ENCODE results near the gene HLTF.
"Not testable (repeated sequence)": the region's sequence is repeated elsewhere in the genome, so short reads cannot be mapped to it uniquely, and the experiment has no call there.

The HLTF gene, protein sequence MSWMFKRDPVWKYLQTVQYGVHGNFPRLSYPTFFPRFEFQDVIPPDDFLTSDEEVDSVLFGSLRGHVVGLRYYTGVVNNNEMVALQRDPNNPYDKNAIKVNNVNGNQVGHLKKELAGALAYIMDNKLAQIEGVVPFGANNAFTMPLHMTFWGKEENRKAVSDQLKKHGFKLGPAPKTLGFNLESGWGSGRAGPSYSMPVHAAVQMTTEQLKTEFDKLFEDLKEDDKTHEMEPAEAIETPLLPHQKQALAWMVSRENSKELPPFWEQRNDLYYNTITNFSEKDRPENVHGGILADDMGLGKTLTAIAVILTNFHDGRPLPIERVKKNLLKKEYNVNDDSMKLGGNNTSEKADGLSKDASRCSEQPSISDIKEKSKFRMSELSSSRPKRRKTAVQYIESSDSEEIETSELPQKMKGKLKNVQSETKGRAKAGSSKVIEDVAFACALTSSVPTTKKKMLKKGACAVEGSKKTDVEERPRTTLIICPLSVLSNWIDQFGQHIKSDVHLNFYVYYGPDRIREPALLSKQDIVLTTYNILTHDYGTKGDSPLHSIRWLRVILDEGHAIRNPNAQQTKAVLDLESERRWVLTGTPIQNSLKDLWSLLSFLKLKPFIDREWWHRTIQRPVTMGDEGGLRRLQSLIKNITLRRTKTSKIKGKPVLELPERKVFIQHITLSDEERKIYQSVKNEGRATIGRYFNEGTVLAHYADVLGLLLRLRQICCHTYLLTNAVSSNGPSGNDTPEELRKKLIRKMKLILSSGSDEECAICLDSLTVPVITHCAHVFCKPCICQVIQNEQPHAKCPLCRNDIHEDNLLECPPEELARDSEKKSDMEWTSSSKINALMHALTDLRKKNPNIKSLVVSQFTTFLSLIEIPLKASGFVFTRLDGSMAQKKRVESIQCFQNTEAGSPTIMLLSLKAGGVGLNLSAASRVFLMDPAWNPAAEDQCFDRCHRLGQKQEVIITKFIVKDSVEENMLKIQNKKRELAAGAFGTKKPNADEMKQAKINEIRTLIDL

DNA sequence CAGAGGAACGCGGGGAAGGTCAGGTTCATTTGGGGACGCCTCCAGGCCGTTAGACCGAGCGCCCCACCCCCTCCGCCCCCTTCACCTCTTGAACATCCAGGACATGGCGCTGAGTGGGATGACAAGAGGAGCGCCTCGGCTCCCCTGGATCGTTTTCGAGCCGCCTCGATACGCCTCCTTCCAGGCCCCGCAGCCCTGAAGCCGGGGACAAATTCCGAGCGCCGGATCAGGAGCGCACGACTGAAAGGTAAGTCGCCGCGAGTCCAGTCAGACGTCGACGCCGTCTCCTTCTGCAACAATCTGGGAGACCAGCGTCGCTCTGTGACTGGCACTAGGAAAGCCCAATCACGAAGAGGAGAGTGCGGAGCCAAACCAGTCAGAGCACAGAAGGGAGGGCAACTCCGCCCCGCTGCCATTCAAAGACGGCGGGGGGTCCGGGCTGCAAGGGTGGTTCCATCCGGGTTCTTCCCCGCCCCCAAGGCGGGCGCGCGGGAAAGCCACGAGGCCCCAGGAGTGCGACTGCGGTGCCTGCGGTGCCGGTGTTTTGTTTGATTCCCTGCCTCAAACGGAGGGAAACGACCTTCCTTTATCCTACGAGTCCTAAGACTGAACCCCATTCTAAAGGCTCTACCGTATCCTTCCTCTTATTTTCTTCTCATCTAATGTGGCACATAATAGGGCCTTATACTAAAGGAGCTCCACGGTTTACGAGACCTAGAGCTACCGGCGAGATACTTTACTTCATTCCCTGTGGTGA lies at the start of gene HLTF:
Gene HLTF, minus strand, starts transcription at position 302 of the 757 bp plus-strand sequence. Its CDS starts 197 bp downstream, at position 105.
- peak; percentile 85 to 86 for DNase-seq (ENCODE audit: low read depth in 2 of 2)

DNA sequence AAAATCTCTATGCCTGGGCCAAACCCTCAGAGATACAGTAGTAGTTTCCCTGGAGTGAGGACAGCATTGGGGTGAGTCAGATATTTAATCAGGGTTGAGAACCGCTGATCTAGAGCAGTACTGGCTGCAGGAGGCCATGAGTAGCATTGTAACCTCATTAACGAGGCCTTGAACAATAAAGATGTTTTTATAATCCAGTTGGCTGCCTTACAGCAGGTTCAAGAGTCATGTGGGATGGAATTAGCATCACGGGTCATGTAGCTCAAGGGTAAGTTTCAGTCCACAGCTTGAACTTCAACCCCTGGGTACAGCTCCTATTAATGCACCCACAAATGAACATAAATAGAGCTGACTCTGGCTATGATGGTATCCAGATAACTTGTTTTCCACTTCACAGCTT lies 48.2 kb upstream of the HLTF start:
- DNase-seq (ENCODE audit: low read depth in 2 of 2) = no peak

DNA sequence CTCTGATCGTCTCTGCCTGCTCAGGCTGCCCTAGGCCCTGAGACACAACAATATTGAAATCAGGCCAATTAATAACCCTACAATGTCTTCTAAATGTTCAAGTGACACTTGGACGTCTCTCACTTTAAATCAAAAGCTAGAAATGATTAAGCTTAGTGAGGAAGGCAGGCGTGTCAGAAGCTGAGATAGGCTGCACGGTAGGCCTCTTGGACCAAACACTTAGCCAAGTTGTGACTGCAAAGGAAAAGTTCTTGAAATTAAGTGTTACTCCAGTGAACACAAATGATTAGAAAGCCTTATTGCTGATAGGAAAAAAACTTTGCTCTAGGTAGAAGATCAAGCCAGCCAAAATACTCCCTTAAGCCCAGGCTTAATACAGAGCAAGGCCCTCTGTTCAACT lies 45.3 kb upstream of the HLTF start:
- DNase-seq (ENCODE audit: low read depth in 2 of 2) = no peak

DNA sequence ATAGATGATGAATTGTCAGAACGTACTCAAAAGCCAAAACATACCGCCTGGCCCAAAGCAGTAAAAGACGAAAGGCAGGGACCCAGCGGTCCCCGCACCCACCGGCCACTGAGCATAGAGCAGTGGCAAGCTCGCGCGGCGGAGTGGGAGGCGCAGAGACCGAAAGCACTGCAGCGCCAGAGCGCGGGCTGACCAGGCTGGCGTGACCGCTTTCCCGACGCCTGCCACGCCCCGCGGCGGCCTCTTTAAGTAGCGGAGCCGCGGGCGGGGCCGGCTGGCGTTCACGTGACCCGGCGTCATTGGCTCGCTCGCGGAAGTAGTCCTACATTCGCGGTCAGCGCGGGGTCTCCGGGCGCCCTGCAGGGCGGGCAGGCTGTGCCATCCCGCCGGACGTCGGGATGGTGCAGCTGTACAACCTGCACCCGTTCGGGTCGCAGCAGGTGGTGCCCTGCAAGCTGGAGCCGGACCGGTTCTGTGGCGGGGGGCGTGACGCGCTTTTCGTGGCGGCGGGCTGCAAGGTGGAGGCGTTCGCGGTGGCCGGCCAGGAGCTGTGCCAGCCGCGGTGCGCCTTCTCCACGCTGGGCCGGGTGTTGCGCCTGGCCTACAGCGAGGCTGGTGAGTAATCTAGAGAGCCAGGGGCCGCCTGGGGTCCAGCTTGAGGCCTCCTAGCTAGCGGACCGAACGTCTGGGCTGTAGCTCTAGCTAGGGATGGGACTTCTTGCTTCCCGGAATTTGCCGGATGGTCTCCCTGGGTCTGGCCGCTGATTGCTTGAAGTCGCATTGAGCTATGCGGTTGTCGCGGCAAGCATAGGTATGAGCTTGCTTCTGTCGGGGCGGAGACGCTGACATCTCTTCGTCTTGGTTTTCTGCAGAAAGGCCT lies 43.2 kb upstream of the HLTF start, which contains the start of gene HPS3:
Gene HPS3, plus strand, starts transcription at position 313 of the 880 bp plus-strand sequence. Its CDS starts 86 bp downstream, at position 399.
- peak; percentile 50 to 72 for DNase-seq (ENCODE audit: low read depth in 2 of 2)

DNA sequence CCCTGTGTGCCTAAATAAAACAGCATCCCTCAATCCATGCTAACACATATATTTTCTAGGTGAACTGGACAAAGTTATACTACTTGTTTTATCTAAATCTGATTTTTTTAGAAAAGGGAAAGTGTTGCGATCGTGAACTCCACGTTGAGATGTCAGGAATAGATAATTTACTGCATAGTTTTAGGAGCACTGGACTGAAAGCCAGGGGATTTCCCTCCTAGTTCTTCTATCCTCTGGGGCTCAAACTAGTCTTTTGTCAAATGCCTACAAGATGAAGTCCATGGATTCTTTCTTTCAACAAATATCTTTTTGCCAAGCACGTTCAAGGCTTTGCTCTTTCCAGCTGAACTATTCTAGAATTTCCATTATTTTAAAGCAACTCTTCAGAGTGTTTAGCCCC lies 42.5 kb upstream of the HLTF start:
- DNase-seq (ENCODE audit: low read depth in 2 of 2) = no peak

DNA sequence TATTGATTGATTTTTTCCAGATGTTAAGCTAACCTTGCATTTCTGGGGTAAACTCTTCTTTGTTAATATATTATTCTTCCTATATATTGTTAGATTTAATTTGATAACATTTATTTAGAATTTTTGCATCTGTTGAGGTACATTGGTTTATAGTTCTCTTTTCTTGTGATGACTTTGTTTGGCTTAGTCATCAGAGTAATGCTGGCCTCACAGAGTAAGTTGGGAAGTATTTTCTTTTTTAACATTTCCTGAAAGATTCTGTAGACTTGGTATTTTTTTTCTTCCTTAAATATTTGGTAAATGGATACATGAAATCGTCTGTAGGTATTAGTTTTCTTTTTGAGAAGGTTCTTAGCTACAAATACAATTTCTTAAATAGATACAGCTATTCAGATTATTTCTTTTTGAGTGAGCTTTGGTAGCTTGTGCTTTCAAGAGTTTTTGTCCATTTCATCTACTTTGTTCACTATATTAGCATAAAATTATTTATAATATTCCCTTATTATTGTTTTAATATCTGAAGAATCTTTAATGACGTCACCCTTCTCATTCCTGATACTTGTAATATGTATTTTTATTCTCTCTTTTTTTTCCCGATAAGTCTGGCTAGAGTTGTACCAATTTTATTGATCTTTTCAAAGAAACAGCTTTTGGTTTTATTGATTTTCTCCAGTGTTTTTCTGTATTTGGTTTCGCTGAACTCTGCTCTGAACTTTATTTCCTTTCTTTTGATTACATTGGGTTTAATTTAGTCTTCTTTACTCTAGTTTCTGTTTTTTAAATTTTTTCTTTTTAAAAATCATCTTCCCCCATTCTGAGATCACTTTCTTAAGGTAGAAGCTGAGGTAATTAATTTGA lies 36.6 kb upstream of the HLTF start:
- no peak for DNase-seq (ENCODE audit: low read depth in 2 of 2)

DNA sequence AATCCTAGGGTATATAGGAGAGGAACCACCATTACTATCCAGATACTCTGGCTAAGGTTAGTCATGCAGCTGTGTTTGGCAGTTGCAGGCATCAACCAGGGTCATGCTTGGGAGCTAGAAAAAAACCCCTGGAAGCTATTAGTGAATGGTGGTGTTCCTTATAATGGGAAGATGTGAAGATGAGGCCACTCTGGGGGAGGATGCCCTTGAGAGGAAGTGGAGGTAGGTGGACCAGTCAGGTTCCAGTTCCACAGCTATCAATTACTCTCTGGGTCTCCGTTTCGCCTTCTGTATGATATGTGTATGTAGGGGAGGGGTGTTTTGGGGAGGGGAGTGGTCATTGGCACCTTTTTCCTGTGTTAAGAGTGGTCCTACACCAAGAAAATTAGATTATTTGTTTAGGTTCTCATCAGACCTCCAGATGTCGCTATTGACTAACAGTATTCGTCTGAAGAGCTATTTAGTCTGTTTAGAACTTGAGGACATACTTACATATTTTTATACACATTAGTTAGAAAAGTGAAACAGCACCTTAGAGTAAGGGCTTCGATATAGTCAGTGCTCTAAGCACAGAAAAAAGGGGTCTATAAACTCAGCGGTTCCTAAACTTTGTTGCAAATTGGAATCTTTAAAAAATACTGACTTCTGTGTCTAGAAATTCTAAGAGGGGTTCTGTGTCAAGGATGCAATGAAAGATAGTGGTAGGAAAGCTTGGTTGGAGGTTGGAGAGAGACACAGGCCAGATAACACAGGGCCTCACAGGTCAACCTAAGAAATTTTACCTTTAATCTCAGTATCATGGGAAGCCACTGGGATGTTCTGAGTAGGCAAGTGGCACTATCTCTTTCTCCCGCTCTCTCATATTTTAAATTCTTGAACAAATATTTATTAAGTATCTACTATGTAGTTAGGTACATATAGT lies 34.0 kb upstream of the HLTF start:
- peak in 1 of 2 donors; percentile 9 for DNase-seq (ENCODE audit: low read depth in 2 of 2)

DNA sequence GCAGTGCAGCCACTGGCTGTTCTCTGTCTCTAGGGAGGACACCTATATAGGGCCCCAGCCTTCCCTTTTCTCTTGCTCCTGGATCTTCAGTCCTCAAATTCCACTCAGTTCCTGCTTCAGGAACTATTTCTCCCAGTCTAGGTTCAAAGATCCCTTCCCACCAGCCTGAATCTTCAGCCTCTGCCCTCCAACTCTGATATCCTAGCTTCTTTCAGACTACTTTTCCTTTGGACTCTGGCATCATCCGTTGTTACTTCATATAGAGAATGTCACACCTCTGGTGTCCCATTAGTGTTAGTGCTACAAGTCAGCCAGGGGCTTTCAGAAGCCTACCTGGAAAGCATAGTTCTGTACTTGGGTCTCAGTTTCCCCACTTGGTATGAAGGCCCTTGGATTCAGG lies 33.1 kb upstream of the HLTF start:
- no peak for DNase-seq (ENCODE audit: low read depth in 2 of 2)

DNA sequence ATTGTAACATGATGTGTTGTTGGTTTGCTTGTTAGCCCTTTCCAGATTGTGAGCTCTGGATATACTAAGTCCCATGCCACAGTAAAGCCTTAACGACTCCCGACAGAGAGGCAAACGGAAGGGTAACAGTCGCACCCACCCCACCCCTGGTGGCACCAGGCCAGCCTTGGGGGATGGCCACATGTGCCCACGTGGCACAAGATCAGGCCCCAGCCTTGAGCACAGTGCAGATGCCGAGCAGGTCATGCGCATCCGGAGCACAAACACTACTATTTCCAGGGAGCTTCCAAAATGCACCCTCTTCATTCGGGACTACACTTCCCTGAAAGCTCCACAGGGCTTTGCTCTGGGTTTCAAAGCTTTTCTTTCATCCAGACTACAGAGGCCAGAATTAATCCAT lies 32.4 kb upstream of the HLTF start:
- DNase-seq (ENCODE audit: low read depth in 2 of 2) = no peak

DNA sequence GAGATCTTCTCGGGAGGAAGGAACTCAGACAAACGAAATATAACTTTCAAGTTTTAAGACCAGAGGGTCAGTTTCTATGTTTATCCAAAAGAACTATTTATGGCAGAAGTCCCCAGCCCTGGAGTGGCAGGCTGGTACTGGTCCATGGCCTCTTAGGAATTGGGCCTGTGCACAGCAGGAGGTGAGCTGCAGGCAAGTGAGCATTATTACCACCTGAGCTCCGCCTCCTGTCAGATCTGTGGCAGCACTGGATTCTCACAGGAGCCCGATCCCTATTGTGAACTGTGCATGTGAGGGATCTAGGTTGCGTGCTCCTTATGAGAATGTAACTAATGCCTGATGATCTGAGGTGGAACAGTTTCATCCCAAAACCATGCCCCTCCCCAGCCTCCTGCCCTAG lies 28.8 kb upstream of the HLTF start:
- no peak for DNase-seq (ENCODE audit: low read depth in 2 of 2)

DNA sequence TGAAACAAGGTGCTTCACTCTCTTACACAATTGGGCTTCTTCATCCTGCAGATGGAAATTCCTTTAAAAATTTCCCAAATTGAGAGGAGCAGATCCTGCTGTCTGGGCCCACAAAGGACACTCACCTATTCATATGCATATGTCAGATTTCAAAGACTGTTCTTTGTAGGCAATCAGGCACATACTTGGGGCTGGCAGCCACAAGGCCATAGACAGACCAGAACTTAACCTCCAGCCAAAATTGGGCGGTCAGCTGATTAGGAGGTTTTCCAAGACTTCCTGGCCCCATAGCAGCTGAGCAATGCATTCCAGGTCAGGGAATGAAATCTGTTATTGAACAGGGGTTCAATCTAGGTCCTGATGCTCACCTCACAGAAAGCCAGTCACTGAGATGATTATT lies 28.1 kb upstream of the HLTF start:
- DNase-seq (ENCODE audit: low read depth in 2 of 2) = no peak

DNA sequence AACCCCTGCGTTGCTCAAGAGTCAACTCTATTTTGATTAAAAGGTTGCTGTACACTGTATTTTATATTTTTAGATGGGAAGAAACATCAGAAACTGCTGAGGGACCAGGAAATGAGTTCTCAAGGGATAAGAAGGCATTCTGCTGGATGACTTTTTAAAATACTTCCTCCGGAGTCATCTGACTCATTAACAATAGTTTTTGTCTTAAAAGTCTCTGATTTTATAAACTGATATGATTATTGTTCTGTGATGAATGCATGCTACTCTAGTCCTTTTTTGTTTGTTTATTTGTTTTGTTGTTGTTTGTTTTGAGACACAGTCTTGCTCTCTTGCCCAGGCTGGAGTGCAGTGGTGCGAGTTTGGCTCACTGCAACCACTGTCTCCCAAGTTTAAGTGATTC lies 18.2 kb upstream of the HLTF start:
- DNase-seq (ENCODE audit: low read depth in 2 of 2) = no peak

DNA sequence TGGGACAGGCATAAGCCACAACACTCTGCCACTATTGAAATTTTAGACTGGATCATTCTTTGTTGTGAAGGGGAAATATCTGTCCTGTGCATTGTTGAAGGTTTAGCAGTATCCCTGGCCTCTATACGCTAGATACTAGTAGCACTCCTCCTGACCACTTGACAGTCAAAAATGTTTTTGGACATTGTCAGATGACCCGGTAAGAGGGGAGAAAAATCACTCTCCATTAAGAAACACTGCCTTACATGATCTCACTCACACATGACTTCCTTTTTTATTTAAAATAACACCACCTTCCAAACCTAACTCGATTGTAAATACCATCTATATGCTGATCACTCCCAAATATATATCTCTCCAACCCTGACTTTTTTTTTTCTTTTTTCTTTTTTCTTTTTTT lies 15.3 kb upstream of the HLTF start:
- no peak for DNase-seq (ENCODE audit: low read depth in 2 of 2)

DNA sequence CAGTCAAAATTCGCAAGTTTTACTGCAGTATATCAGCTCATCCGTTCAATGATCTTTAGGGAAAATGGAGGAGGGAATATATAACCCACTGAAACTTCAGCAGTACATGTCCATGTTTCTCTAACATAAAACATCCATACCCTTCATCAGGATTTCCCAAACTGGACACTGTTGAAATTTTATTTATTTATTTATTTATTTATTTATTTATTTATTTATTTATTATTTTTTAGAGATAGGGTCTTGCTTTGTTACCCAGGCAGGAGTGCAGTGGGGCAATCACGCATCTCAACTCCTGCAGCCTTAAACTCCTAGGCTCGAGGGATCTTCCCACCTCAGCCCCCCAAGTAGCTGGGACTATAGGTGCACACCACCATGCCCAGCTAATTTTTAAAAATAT lies 14.8 kb upstream of the HLTF start:
- no peak for DNase-seq (ENCODE audit: low read depth in 2 of 2)

DNA sequence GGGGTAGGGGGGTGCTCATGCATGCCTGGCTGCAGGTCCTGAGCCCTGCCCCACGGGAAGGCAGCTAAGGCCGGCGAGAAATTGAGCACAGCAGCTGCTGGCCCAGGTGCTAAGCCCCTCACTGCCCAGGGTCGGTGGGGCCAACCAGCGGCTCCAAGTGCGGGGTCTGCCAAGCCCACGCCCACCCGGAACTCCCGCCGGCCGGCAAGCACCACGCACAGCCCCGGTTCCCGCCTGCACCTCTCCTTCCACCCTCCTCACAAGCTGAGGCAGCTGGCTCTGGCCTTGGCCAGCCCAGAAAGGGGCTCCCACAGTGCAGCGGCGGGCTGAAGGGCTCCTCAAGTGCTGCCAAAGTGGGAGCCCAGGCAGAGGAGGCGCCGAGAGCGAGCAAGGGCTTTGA lies 11.7 kb upstream of the HLTF start:
- not testable (repeated sequence) for DNase-seq (ENCODE audit: low read depth in 2 of 2)

DNA sequence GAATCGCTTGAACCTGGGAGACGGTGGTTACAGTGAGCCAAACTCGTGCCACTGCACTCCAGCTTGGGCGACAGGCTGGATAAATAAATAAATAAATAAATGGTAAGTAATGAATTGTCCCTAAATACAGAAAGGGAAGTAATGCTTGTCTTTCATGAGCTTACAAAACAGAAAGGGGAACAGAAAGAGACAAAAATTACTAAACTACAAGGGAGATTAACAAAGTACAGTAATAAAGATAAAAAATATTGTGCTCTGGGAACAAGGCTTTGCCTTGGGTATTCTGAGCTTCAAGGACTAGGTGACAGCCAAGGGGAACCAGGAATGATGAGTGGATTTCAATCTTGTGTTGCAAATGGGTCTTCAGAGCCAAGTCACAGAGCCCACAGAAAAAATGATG lies 9.2 kb upstream of the HLTF start:
- DNase-seq (ENCODE audit: low read depth in 2 of 2) = no peak

DNA sequence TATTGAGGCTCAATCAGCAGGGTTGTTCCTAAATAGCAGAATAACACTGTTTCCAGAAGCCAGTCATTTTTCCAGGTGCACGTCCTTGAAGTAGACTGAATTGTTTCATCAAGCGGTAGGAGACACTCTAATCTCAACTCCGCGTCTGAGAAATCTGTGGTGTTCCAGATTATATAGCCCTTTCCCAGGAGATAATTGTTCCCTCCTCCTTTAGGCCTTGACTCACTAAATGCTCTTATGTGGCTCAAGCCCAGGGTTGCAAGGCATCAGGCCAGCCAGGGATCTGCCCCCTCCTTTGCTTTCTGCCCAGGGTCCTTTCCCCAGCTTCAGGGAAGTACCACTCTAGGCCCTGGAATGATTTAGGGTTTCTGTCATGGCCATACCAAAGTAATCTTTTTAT lies 5.7 kb upstream of the HLTF start:
- DNase-seq (ENCODE audit: low read depth in 2 of 2) = no peak

DNA sequence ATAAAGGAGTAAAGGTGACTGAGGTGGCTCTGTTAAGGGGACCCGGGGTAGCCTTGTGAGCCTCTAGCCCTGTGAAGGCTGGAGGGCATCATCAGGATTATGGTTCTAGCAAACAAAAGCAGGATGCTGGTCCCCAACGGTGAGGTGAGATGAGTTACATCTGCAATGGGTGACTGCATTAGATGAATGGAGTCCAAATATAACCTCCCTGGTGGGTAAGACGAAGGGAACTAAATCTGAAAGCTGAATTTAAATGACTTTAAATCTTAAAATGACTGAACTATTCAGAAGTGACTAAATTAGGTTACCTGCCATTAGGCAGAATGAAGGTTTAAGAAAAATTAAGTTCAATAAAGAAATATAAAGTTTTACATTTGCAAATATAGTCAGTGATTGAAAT lies 4.6 kb upstream of the HLTF start:
- no peak for DNase-seq (ENCODE audit: low read depth in 2 of 2)

DNA sequence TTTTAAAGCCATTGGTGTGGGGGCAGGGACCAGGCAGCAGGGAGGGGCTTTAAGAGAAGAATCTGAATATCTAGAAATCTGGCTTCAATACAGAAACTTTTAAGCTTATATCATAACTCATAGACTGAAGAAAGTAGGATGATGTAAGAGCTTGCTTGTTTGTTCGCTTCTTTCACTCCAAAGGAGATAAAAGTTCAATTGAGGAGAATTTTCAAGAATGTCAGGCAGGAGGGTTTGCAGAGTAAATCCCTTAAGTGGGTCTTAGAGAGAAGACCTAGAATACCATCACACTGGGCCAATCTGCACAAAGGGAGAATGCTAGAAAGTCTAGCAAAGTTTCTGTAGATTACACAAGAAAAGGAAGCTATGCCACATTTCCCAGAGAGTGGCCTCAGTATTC lies 4.1 kb upstream of the HLTF start:
- DNase-seq (ENCODE audit: low read depth in 2 of 2) = no peak

Measured in stimulated activated CD4-positive, alpha-beta T cell treated with anti-CD3 and anti-CD28 coated beads, Interleukin-1b, Interleukin-23, amount 100 ng/mL, for 4 hours (primary cell).